Breast epithelium (tissue), 4 donors: ENCODE measurements around the gene CTNNBIP1. TPM values are rescaled to one million over a fixed set of nuclear protein-coding genes. Genes with fewer than 3 reads are reported as not detected.
A peak's percentile ranks its signal among the peaks of the same experiment; 100 is the strongest.

ENCODE experiments used
- DNase-seq, 2 donors: peaks; one replicate each; pipeline ENCODE4 v3.0.0-alpha.2; 2019; ENCODE audit warnings: low spot score in 2 of 2
- H3K27ac ChIP-seq, 2 donors: fragments of 200-600 bp; sonication (generic) in 1 of 2; one replicate each; pipeline ENCODE4 v1.5.1; 2016 to 2019; ENCODE audit warnings: mild to moderate bottlenecking in 1 of 2
- H3K27me3 ChIP-seq, 2 donors: fragments of 200-600 bp; sonication (generic) in 1 of 2; one replicate each; pipeline versions ENCODE4 v1.5.1 to v1.6.0; 2017 to 2019; ENCODE audit warnings: control low read depth in 1 of 2, mild to moderate bottlenecking in 1 of 2
- H3K36me3 ChIP-seq: fragments of 200-600 bp; one replicate; pipeline ENCODE4 v1.5.1; 2019
- H3K4me1 ChIP-seq, 2 donors: fragments of 200-600 bp; sonication (generic); one replicate each; pipeline ENCODE4 v1.5.1; 2016 to 2019; ENCODE audit warnings: control low read depth in 1 of 2
- H3K4me3 ChIP-seq, 3 donors: fragments of 200-600 bp; sonication (generic); 1 replicate in 2 of 3; 2 replicates in 1 of 3; pipeline ENCODE4 v1.5.1; 2016 to 2019; ENCODE audit warnings: mild to moderate bottlenecking in 3 of 3, moderate library complexity in 2 of 3
- H3K9me3 ChIP-seq, 2 donors: fragments of 200-600 bp; sonication (generic) in 1 of 2; one replicate each; pipeline ENCODE4 v1.5.1; 2016 to 2019; ENCODE audit warnings: control low read depth in 1 of 2
- POLR2A ChIP-seq: fragments of 450-650 bp; IDR thresholded peaks from one replicate; pipeline ENCODE4 v1.6.1; 2016; ENCODE audit warnings: antibody characterized with exemption, mild to moderate bottlenecking, moderate library complexity
- POLR2AphosphoS5 ChIP-seq, 3 donors: sonication (generic); formaldehyde crosslinking; IDR thresholded peaks; one replicate each; pipeline ENCODE4 v1.6.1; 2017; ENCODE audit warnings: antibody characterized with exemption in 3 of 3
- intact Hi-C: fragments of 100-400 bp; cut with DNase I; formaldehyde crosslinking; loops from one replicate; pipeline ENCODE4 v1.15.1; 2023; ENCODE audit warnings: low total_unique reads
- total RNA-seq, 3 donors: library from RNA; depleted of rRNA; stranded (reverse); fragments of >200 nt; gene quantifications; one replicate each; pipeline ENCODE4 v1.1.0, GENCODE V29; 2016
- TF ChIP-seq, protein P1 (sequence below), 3 donors: fragments of 450-650 bp; IDR thresholded peaks; one replicate each; pipeline ENCODE4 v1.5.1; 2016 to 2017; ENCODE audit warnings: antibody characterized with exemption in 3 of 3, mild to moderate bottlenecking in 3 of 3, moderate library complexity in 3 of 3

Gene CTNNBIP1
- total RNA-seq, 3 donors from 2014 or later = 25.9 to 37.9 (median 29.5) TPM

DNA sequence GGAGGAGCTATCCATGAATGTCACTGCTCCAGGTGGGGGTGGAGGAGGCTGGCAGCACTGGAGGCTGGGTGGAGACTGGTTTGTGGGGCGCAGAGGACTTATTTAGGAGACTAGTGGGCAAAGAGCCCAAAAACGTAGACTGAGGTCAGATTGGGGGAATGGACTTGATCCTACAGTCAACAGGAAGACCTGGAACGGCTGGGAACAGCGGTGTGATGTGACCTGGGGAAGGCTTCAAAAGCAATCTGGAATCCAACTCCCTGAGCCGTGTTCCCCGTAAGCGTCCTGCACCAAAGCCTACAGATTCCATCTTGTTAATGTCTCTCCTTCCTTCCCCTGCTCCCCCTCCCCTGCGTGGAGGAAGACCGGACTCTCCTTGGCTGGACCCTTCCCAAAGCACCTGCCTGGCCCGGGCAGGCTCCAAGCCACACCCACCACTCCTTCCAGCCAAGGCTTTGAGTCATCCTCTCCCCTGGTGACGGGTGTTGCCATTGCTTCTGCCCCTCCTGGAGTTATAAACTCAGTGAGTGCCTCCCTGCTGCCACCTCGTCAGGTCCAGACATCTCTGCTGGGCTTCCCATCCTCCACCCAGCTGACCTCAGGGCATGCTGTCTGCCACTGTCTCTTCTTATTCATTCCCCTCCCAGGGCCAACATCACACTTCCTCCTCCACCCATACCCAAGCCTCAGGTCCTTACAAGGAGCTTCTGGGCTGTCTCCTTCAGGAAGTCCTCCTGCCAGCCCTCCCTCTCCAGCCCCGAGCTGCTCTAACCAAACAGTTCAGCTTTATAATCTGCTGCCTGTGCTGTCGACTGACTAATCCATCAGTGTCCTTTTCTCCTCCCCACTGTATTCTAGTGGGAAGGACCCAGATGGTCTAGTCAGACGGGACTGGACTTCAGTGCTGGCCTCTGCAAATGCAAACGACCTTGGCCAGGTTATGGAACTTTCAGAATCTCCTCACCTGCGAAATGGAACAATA, 84.7 kb downstream of the CTNNBIP1 start:
- intact Hi-C loops = no loop called here
- H3K27me3 ChIP-seq = no peaks in the 10 kb centered on the region
- H3K4me3 ChIP-seq = peak overlapping the region in 2 of 3 donors; percentile 84 to 89
- peak overlapping the region; percentile 95 to 96 for H3K27ac ChIP-seq
- TF ChIP-seq POLR2AphosphoS5 (IDR thresholded peaks at IDR 0.05) = peak in 2 of 3 donors; percentile 17 to 49
- TF ChIP-seq, protein P1, sequence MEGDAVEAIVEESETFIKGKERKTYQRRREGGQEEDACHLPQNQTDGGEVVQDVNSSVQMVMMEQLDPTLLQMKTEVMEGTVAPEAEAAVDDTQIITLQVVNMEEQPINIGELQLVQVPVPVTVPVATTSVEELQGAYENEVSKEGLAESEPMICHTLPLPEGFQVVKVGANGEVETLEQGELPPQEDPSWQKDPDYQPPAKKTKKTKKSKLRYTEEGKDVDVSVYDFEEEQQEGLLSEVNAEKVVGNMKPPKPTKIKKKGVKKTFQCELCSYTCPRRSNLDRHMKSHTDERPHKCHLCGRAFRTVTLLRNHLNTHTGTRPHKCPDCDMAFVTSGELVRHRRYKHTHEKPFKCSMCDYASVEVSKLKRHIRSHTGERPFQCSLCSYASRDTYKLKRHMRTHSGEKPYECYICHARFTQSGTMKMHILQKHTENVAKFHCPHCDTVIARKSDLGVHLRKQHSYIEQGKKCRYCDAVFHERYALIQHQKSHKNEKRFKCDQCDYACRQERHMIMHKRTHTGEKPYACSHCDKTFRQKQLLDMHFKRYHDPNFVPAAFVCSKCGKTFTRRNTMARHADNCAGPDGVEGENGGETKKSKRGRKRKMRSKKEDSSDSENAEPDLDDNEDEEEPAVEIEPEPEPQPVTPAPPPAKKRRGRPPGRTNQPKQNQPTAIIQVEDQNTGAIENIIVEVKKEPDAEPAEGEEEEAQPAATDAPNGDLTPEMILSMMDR (IDR thresholded peaks at IDR 0.05) = peak in 1 of 3 donors; percentile 39
- TF ChIP-seq POLR2A = no peak
- no peaks in the 10 kb centered on the region for H3K36me3 ChIP-seq
- peak; percentile 88 to 92 for DNase-seq
- no peaks in the 10 kb centered on the region for H3K9me3 ChIP-seq
- peaks cover 3 to 6% of the 10 kb centered on the region in 2 donors for H3K4me1 ChIP-seq

- peak overlapping the region; percentile 81 to 89 (median 84) for H3K4me3 ChIP-seq
- H3K27me3 ChIP-seq = no peaks in the 10 kb centered on the region
- TF ChIP-seq, protein P1 (IDR thresholded peaks at IDR 0.05) = no peak
- TF ChIP-seq POLR2A (no peak), POLR2AphosphoS5 (IDR thresholded peaks at IDR 0.05) (no peak)
- H3K9me3 ChIP-seq = no peaks in the 10 kb centered on the region
- no peak for DNase-seq
- H3K36me3 ChIP-seq = no peaks in the 10 kb centered on the region
- peak overlapping the region; percentile 95 to 96 for H3K27ac ChIP-seq
- intact Hi-C loops = no loop called here
- H3K4me1 ChIP-seq = peaks cover 3 to 6% of the 10 kb centered on the region in 2 donors
These were observed 85.4 kb downstream of the CTNNBIP1 start for GRCh38 chr1:9824702-9825089.

GRCh38 chr1:9823943-9824701, 85.9 kb downstream of the CTNNBIP1 start, which contains the start of gene CLSTN1:
Gene CLSTN1 (minus strand): TSS chr1:9823965. CDS start chr1:9823733, 232 bp downstream.
- peaks cover 3 to 6% of the 10 kb centered on the region in 2 donors for H3K4me1 ChIP-seq

DNA sequence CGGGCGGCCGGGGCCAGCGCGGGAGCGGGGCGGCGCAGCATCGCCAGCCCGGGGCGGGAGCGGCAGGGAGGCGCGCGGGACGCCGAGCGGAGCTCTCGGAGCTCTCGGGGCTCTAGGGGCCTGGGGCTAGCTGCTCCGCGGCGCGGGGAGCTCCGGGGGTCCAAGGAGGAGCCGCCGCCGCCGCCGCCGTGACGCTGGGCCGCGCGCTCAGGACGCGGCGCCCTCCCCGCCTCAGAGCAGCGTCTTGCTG, 86.5 kb downstream of the CTNNBIP1 start:
- intact Hi-C loops = no loop called here
- Histone ChIP-seq H3K9me3 (no peaks in the 10 kb centered on the region), H3K27ac (peak overlapping the region; percentile 95 to 96), H3K27me3 (no peaks in the 10 kb centered on the region), H3K4me3 (peak overlapping the region; percentile 81 to 89 (median 84)), H3K36me3 (no peaks in the 10 kb centered on the region), H3K4me1 (peaks cover 3 to 6% of the 10 kb centered on the region in 2 donors)
- TF ChIP-seq POLR2A (no peak), POLR2AphosphoS5 (IDR thresholded peaks at IDR 0.05) (no peak)
- TF ChIP-seq, protein P1 (IDR thresholded peaks at IDR 0.05) = no peak
- no peak for DNase-seq

More at GRCh38 chr1:9823943-9824701, 85.9 kb downstream of the CTNNBIP1 start, which contains the start of gene CLSTN1:
- no peaks in the 10 kb centered on the region for H3K27me3 ChIP-seq
- peak within 1 kb of the TSS; percentile 81 to 89 (median 84) for H3K4me3 ChIP-seq
- TF ChIP-seq, protein P1 (IDR thresholded peaks at IDR 0.05) = no peak
- TF ChIP-seq POLR2A (no peak), POLR2AphosphoS5 (IDR thresholded peaks at IDR 0.05) (peak in 2 of 3 donors; percentile 17 to 46)
- peak; percentile 79 to 88 for DNase-seq
- no peaks in the 10 kb centered on the region for H3K36me3 ChIP-seq
- no peaks in the 10 kb centered on the region for H3K9me3 ChIP-seq
- intact Hi-C loops = no loop called here
- peak within 1 kb of the TSS; percentile 95 to 96 for H3K27ac ChIP-seq
